ENCODE results near the gene LMOD2. TPM values are rescaled to one million over a fixed set of nuclear protein-coding genes. Genes with fewer than 3 reads are reported as not detected.

The LMOD2 gene
- polyA plus RNA-seq, 12 donors = 75.9 to 317 (median 158) TPM; not detected in 1

- no peak for DNase-seq
These were observed 55.0 kb downstream of the LMOD2 start for GRCh38 chr7:123710683-123711082.

GRCh38 chr7:123711832-123712293 lies 56.2 kb downstream of the LMOD2 start:
- DNase-seq = no peak

GRCh38 chr7:123712619-123713018 lies 57.0 kb downstream of the LMOD2 start:
- DNase-seq = no peak

Other genes with a start within 250 kb of the LMOD2 start
- under 1 TPM in 10 of 12 donors, not detected in 2; 0.27 to 0.53 (median 0.34) TPM for gene IQUB, start 121.3 kb upstream of the LMOD2 start, polyA plus RNA-seq (ENCODE audit: insufficient read length in 12 of 12)
- 100 to 1,000 TPM in 11 of 12 donors, not detected in 1; 101 to 168 (median 135) TPM for gene NDUFA5, start 98.0 kb upstream of the LMOD2 start, polyA plus RNA-seq (ENCODE audit: insufficient read length in 12 of 12)
- 10 to 100 TPM in 1 of 12 donors, 1 to 10 TPM in 9, not detected in 2; 3.2 to 10.2 (median 6.5) TPM for gene ASB15, start 54.0 kb upstream of the LMOD2 start, polyA plus RNA-seq (ENCODE audit: insufficient read length in 12 of 12)
- 10 to 100 TPM in 11 of 12 donors, not detected in 1; 32.1 to 40.3 (median 36.0) TPM for gene WASL, start 93.1 kb downstream of the LMOD2 start, polyA plus RNA-seq (ENCODE audit: insufficient read length in 12 of 12)
- under 1 TPM in 1 of 12 donors, not detected in 11; 0.18 TPM for gene HYAL4, start 189.3 kb downstream of the LMOD2 start, polyA plus RNA-seq (ENCODE audit: insufficient read length in 12 of 12)

Measured in muscle of arm (tissue), 12 donors.